HepG2 (cell line): ENCODE measurements around the gene EIF2S2. TPM values are rescaled to one million over a fixed set of nuclear protein-coding genes. Genes with fewer than 3 reads are reported as not detected.

Experiments
- CEBPB ChIP-seq: IDR thresholded peaks from 2 replicates; pipeline ENCODE4 v1.6.1; 2011; ENCODE audit warnings: low read depth, low read length, improper control_type of control experiment, borderline replicate concordance
- CEBPG ChIP-seq: IDR thresholded peaks from 2 replicates; pipeline ENCODE4 v1.6.1; 2016
- CENPT ChIP-seq: sonication (generic); formaldehyde crosslinking; IDR thresholded peaks from 2 replicates; pipeline ENCODE4 v1.8.0; 2022; ENCODE audit warnings: low read depth, mild to moderate bottlenecking, moderate library complexity, missing genetic modification reagents
- FOXP1 ChIP-seq, 2 experiments: fragments of 450-650 bp in 1 of 2; IDR thresholded peaks; 2 replicates each; pipeline ENCODE4 v1.6.1; 2017 to 2018; ENCODE audit warnings: antibody characterized with exemption in 1 of 2
- GFI1 ChIP-seq: sonication (generic); formaldehyde crosslinking; IDR thresholded peaks from 2 replicates; pipeline ENCODE4 v1.5.0; 2020; ENCODE audit warnings: missing genetic modification reagents, mild to moderate bottlenecking, borderline replicate concordance
- KLF13 ChIP-seq: sonication (generic); formaldehyde crosslinking; IDR thresholded peaks from 2 replicates; pipeline ENCODE4 v1.4.0; 2020; ENCODE audit warnings: mild to moderate bottlenecking, missing genetic modification reagents
- NFYC ChIP-seq: IDR thresholded peaks from 2 replicates; pipeline ENCODE4 v1.6.1; 2016; ENCODE audit warnings: missing genetic modification reagents, missing compliant biosample characterization
- REPIN1 ChIP-seq: sonication (generic); formaldehyde crosslinking; IDR thresholded peaks from 2 replicates; pipeline ENCODE4 v1.8.0; 2022; ENCODE audit warnings: missing genetic modification reagents, low read depth, mild to moderate bottlenecking, borderline replicate concordance
- RORA ChIP-seq: sonication (generic); formaldehyde crosslinking; IDR thresholded peaks from 2 replicates; pipeline ENCODE4 v1.5.0; 2020; ENCODE audit warnings: mild to moderate bottlenecking, missing genetic modification reagents, moderate library complexity
- SMAD1 ChIP-seq: sonication (generic); formaldehyde crosslinking; IDR thresholded peaks from 2 replicates; pipeline ENCODE4 v1.4.0; 2020; ENCODE audit warnings: missing genetic modification reagents, low read depth, mild to moderate bottlenecking, borderline replicate concordance
- SNAPC2 ChIP-seq: sonication (generic); formaldehyde crosslinking; IDR thresholded peaks from 2 replicates; pipeline ENCODE4 v1.8.1; 2022; ENCODE audit warnings: mild to moderate bottlenecking, missing genetic modification reagents
- SRF ChIP-seq: IDR thresholded peaks from 2 replicates; pipeline ENCODE4 v1.6.1; 2011; ENCODE audit warnings: mild to moderate bottlenecking, low read depth, low read length, moderate library complexity
- ZBTB1 ChIP-seq: sonication (generic); formaldehyde crosslinking; IDR thresholded peaks from 2 replicates; pipeline ENCODE4 v1.4.0; 2020; ENCODE audit warnings: missing genetic modification reagents, borderline replicate concordance
- ZFP37 ChIP-seq: sonication (generic); formaldehyde crosslinking; IDR thresholded peaks from 2 replicates; pipeline ENCODE4 v1.4.0; 2020; ENCODE audit warnings: missing genetic modification reagents, borderline replicate concordance
- ZNF205 ChIP-seq: IDR thresholded peaks from 2 replicates; pipeline ENCODE4 v1.6.1; 2018; ENCODE audit warnings: missing biosample characterization, missing genetic modification reagents
- ZNF589 ChIP-seq: sonication (generic); formaldehyde crosslinking; conservative IDR thresholded peaks from 2 replicates; pipeline ENCODE4 v1.8.0; 2022; ENCODE audit warnings: mild to moderate bottlenecking, moderate library complexity, missing genetic modification reagents
- polyA plus RNA-seq, 8 experiments: library from polyadenylated mRNA; depleted of rRNA in 3 of 8; stranded (reverse) in 7 of 8; unstranded in 1 of 8; fragments of >200 nt; fragmentation: Illumina TruSeq in 4 of 8; extraction: Trizol in 4 of 8; gene quantifications; 2 replicates each; pipeline versions ENCODE4 v1.2.1 to v1.2.3, GENCODE V29; 2011 to 2016; ENCODE audit warnings: low read depth in 4 of 8, missing spikeins in 1 of 8, mixed read lengths in 1 of 8; ENCODE audit not compliant: insufficient read depth in 1 of 8
- total RNA-seq, 5 experiments: library from RNA; depleted of rRNA; stranded (reverse); fragments of >200 nt; fragmentation: Illumina TruSeq; extraction: Trizol; gene quantifications; 2 replicates each; pipeline ENCODE4 v1.2.3, GENCODE V29; 2016; ENCODE audit warnings: low read depth in 1 of 5
- TF ChIP-seq, protein P1 (sequence below): sonication (generic); formaldehyde crosslinking; conservative IDR thresholded peaks from 2 replicates; pipeline ENCODE4 v1.4.0; 2020; ENCODE audit warnings: missing genetic modification reagents
- TF ChIP-seq, protein P2 (sequence below): sonication (generic); formaldehyde crosslinking; IDR thresholded peaks from 2 replicates; pipeline ENCODE4 v1.4.0; 2020; ENCODE audit warnings: missing genetic modification reagents
- TF ChIP-seq, protein P3 (sequence below): sonication (generic); formaldehyde crosslinking; IDR thresholded peaks from 2 replicates; pipeline ENCODE4 v1.5.0; 2020; ENCODE audit warnings: mild to moderate bottlenecking, missing genetic modification reagents
- TF ChIP-seq, protein P4 (sequence below): IDR thresholded peaks from 2 replicates; pipeline ENCODE4 v1.6.1; 2012; ENCODE audit warnings: low read depth, low read length, improper control_type of control experiment
- TF ChIP-seq, protein P5 (sequence below): sonication (generic); formaldehyde crosslinking; IDR thresholded peaks from 2 replicates; pipeline ENCODE4 v1.4.0; 2020; ENCODE audit warnings: missing genetic modification reagents, low read depth, mild to moderate bottlenecking, borderline replicate concordance

Gene EIF2S2
- total and polyA plus RNA-seq, 2 of the 13 experiments (the other 11 are each of a cell fraction or from before 2014, with no cell fraction given): 126 to 213 TPM

DNA sequence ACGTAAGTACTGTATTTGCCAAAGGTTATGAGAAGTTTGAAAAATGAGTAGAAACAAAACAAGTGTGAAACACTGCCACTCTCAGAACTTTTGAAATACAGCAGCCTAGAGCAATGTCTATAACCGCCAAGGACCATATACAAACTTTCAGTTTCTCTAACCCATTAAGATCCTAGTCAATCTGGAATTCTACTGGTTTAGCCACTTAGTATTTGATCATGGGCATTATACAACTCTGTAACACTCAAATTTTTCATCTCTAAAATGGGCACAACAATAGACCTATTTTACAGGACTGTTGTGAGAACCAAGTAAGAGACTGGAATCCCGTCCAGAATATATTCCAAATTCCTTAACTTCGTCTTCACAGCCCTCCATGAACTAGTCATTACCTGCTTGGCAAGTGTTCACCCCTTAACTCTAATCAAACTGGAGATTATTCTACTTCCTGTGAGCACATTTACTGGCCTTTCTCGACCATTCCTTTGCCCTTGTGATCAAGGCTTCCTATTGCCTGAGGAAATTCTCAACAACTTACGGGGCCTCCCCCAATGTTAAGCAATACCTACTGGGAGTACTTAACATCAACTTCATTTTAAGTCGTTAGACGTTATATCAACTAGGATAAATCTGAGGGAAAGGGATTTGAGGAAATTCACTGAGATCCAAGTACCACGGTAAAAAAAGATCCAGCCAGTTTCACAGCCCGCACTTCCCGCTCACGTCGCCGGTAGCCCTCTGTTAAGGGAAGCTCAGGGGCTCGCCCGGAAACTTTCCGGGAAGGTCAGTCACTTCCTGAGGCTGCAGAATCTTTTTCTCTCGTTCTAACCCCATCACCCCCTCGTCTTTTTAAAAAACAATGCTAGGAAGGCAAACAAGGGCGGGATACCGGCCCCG is 1.1 kb downstream of the EIF2S2 start (continued):
- no peak for TF ChIP-seq SMAD1 (CRISPR knock-in tag)
- no peak for TF ChIP-seq GFI1
- TF ChIP-seq SNAPC2: no peak
- TF ChIP-seq, protein P1, sequence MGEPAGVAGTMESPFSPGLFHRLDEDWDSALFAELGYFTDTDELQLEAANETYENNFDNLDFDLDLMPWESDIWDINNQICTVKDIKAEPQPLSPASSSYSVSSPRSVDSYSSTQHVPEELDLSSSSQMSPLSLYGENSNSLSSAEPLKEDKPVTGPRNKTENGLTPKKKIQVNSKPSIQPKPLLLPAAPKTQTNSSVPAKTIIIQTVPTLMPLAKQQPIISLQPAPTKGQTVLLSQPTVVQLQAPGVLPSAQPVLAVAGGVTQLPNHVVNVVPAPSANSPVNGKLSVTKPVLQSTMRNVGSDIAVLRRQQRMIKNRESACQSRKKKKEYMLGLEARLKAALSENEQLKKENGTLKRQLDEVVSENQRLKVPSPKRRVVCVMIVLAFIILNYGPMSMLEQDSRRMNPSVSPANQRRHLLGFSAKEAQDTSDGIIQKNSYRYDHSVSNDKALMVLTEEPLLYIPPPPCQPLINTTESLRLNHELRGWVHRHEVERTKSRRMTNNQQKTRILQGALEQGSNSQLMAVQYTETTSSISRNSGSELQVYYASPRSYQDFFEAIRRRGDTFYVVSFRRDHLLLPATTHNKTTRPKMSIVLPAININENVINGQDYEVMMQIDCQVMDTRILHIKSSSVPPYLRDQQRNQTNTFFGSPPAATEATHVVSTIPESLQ: no peak
- no peak for TF ChIP-seq SRF
- no peak for TF ChIP-seq CENPT (CRISPR knock-in tag)
- TF ChIP-seq, protein P2, sequence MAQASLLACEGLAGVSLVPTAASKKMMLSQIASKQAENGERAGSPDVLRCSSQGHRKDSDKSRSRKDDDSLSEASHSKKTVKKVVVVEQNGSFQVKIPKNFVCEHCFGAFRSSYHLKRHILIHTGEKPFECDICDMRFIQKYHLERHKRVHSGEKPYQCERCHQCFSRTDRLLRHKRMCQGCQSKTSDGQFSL (CRISPR knock-in tag): no peak
- TF ChIP-seq CEBPG (CRISPR knock-in tag): peak; percentile 86
- TF ChIP-seq REPIN1: 0 out of 2 replicates have a peak, but pooled peaks have one; percentile 13
- TF ChIP-seq, protein P3, sequence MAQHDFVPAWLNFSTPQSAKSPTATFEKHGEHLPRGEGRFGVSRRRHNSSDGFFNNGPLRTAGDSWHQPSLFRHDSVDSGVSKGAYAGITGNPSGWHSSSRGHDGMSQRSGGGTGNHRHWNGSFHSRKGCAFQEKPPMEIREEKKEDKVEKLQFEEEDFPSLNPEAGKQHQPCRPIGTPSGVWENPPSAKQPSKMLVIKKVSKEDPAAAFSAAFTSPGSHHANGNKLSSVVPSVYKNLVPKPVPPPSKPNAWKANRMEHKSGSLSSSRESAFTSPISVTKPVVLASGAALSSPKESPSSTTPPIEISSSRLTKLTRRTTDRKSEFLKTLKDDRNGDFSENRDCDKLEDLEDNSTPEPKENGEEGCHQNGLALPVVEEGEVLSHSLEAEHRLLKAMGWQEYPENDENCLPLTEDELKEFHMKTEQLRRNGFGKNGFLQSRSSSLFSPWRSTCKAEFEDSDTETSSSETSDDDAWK (CRISPR knock-in tag): no peak
- peak; percentile 5; the same call in 1 of the 2 replicates for TF ChIP-seq ZNF589 (CRISPR knock-in tag)
- TF ChIP-seq FOXP1 (IDR thresholded peaks at IDR 0.05): no peak
- 0 out of 2 replicates have a peak, but pooled peaks have one; percentile 3 for TF ChIP-seq FOXP1 (CRISPR knock-in tag; IDR thresholded peaks at IDR 0.05)
- TF ChIP-seq, protein P4, sequence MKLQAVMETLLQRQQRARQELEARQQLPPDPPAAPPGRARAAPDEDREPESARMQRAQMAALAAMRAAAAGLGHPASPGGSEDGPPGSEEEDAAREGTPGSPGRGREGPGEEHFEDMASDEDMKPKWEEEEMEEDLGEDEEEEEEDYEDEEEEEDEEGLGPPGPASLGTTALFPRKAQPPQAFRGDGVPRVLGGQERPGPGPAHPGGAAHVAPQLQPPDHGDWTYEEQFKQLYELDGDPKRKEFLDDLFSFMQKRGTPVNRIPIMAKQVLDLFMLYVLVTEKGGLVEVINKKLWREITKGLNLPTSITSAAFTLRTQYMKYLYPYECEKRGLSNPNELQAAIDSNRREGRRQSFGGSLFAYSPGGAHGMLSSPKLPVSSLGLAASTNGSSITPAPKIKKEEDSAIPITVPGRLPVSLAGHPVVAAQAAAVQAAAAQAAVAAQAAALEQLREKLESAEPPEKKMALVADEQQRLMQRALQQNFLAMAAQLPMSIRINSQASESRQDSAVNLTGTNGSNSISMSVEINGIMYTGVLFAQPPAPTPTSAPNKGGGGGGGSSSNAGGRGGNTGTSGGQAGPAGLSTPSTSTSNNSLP: peak; percentile 16; the same call in 1 of the 2 replicates
- TF ChIP-seq CEBPB: peak; percentile 84
- no peak for TF ChIP-seq KLF13 (CRISPR knock-in tag)
- no peak for TF ChIP-seq ZBTB1 (CRISPR knock-in tag)
- no peak for TF ChIP-seq ZFP37
- peak; percentile 40 for TF ChIP-seq ZNF205 (CRISPR knock-in tag)
- TF ChIP-seq RORA (CRISPR knock-in tag): no peak
- TF ChIP-seq NFYC (CRISPR knock-in tag): 0 out of 2 replicates have a peak, but pooled peaks have one; percentile 8
- TF ChIP-seq, protein P5, sequence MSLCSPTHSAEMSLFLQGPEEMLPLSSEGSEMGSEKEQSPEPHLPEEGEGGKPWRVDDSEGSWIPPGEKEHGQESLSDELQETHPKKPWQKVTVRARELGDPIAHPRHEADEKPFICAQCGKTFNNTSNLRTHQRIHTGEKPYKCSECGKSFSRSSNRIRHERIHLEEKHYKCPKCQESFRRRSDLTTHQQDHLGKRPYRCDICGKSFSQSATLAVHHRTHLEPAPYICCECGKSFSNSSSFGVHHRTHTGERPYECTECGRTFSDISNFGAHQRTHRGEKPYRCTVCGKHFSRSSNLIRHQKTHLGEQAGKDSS (CRISPR knock-in tag): no peak
